HUDEP-2 (cell line): ENCODE results near the gene ZFHX3.
A peak's percentile ranks its signal among the peaks of the same experiment; 100 is the strongest.

Experiments
- DNase-seq, 76 experiments: peaks; one replicate each; lab custom pipeline; 2025; ENCODE audit not compliant: unreplicated experiment in 76 of 76; lab: John Stamatoyannopoulos, UW

ZFHX3 gene

DNA sequence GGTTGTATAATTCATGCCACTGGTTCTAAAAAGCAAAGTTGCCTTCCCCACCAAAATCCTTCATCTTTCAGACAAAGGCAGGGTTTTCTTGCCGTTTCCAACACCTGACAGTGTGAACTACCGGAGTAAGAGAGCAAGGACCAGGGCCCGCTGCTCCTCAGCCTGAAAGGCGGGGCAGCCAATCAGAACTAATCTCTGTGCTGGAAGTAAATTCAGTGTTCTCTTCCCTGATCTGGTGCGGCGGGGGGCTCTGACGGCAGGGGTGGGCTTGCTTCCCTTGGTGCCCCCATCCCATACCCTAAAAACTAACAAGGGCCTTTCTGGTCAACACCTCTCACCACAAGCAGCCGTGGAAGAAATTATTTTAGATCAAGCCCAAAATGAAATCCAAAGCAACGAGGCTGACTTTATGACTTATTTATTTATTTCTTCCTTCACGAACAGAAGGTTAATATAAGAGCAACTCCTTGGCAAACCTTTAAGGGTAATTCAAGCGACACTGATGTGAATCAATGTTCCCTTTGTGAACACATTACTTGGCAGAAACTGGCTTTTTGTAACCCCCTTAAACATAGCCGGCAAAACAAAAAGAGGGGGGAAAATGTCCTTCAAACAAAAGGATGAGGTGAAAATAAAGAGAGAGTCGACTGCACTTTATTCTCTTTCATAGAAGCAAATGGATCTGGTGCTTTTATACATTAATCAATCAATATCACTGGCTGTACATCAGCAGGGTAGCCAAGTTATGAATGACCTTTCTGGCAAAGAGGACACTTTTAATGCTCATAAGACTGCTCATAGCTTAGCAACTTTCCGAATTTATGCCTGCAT lies 189.9 kb downstream of the ZFHX3 start:
- DNase-seq: no peak

DNA sequence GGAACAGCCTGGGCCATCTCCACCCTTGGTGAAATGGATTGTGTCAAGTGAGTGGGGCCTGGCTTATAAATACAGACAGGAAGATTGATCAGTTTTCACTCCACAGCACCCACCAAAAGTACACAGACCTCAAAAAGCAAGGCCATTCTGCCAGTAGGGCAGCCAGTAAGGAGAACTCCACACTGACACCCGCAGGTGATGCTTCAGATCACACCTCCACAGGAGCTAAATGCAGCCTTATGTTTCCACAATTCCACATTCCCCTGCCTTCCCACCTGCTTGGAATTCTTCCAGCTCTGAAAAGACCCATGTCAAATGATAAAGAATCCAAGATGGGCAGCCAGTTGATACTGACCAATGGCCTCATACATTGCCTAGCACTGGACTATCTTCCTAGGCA lies 191.1 kb downstream of the ZFHX3 start:
- DNase-seq: peak in 3 of 76 experiments; percentile 2 to 6 (median 2)

DNA sequence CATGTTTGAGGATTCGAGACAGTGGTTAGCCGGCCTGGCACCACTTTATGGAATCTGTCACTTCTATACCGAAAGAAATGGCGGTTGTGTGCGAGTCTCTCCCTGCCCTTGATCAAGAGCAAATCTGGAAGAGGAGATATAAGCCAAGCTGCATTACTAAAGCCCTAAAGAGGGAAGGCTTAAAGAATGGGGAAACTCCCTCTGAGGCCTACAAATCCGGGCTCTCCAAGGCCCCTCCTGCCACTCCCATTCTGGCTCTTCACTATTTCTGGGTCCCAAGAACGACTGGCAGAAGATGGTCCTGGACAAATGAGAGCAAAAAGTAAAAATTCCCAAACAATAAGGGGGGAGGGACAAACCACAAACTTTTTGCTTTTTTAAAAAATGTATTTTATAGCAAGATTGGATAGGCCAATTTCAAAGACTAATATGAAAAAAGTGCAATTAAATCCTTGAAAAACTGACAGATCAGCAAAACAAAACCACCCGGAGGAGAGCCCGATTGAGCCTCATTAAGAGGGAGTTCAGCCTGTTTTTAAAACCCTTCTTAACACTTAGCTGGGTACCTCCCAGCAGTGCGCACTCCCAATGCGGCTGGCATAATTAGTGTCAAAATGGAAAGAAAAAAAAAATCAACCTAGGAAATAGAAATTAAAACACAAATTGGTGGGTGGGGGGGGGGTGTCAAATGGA lies 193.5 kb downstream of the ZFHX3 start:
- no peak for DNase-seq

DNA sequence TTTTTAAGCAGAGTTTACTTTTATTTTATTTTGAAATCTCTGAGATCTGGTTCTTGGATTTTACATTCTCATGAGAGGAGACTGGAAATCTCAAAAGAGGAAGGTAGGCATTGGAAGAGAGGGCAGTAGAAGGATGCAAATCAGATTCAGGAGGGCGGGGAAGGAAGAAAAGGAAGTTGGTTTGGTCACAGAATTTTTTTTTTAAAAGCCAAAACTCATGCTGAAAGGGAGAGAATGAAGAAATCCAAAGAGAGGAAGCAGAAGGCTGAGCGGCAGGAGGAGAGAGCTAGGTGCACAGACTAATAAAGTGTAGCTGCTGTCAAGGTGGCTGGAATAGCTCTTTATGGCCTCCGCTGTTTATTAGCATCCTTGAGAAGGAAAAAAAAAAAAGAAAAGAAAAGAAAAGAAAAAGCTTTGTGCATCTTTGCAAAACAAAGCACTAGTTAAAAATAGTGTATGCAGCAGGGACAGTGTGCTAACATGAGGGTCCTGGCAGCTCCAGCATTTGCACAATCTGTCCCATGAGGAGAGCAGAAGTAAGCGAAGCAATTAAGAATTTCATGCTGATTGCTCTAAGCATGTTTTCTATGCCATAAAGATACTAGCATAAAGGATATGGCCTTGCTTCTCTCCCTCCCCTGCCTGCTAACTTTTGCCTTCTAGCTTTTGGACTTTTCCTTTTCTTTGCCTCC lies 194.2 kb downstream of the ZFHX3 start:
- DNase-seq: no peak

DNA sequence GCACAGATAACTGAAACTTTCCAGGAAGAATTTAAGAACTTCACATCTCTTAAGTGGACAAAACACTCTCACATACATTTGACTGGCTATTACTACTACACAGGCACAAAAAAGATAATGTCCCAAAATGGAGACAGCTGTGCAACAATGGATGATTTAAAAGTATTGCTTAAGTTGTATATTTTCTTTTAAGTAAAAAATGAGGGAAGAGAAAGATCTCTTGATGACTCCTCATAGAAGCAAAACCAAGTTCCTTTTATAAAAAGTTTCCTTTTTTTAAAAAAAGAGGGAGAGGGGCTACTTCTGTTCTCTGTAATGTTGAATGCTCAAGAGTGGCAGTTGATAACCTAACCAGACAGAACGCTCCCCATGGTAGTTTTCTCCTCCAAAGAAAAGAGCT lies 195.5 kb downstream of the ZFHX3 start:
- no peak for DNase-seq

DNA sequence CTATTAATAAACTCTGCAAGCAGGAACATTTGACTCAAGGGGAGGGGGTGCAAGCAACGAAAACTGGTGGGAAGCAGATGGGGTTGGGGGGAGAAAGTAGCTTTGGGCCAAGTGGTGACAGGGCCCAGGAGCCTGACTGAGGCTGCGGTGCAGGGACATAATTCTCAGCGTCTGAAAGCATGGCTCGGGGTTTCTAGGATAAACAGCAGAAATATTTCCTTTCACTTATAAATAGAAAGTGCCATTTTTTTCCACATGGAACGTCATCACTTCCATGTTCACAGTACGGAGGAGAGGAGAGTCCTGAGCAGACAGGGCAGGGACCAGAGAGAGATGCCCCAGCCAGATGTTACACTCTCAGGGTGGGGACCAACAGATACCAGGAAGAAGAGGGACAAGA lies 197.1 kb downstream of the ZFHX3 start:
- DNase-seq: no peak

DNA sequence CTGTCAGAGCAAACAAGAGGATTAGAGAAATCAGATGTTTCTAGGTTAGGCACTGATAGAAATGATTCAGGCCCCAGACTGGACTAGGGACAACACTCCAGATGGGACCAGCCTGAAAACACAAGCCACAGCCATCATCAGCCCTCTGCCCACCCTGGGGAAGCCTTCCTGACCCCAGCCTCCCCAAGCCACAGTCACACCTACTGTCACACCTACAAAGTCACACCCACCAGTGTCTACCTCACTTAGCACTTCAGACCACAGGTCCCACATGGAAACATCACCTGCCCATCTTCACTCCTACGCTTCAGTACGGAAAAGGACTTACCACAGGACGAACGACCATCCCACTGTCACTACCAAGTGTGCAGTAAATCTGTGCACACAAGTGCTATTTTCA lies 197.9 kb downstream of the ZFHX3 start:
- no peak for DNase-seq

DNA sequence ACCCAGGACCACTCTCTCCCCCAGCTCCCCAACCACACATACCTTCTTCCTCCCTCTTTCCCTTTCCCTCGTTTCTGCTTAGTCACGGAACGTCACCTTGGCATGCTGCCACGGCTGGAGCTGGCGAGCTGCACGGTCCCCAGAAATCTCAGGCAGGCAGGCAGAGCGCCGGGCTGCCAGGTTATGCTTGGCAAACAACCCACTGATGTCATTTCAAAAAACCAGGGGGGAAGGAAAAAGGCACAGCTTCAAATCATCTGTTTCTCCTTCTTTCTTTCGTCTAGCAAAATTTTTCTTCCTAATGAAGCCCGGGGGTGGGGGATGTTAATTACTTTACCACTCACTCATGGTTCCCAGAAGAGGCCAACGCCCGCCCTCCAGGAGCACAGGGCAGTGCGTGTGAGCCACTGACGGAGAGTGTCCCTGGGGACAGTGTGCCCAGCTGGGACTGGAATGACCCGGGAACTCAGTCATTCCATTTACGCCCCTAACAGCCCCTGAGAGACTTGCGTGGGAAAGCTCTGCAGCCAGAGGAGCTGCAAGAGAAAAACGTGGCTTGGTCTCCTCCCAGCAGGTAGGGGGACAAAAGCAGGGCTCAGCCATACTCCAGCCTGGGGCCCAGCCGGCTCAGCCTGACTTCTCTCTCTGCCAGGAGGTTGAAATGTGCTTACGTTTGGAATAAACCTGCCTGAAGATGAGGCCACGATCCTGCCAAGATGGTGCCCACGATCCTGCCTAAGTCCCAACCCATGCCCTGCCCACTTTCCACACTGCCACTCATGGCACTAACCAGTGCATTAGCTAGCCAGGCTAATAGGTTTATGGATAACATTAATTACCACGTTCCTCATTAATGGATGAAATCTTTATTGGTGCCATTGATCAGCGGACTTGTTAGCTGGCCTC lies 198.9 kb downstream of the ZFHX3 start:
- DNase-seq: peak in 13 of 76 experiments; percentile 1 to 37 (median 7)

DNA sequence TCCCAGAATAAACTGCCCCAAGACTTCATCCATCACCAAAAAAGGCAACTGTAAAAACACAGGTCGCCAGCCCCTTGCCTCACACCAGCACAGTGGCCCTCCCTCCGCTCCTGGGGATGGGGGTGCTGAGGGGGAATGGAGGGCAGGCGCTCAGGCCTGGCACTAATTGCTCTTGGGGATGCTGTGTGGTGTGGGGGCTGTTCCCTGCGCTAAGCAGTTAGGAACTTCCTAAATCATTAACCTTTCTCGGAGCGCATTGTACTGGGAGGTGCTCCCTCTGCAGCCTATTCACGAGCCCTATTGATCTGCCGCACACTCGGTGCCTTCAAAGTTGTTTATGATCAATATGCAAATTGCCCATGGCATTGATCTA lies 199.9 kb downstream of the ZFHX3 start:
- DNase-seq: no peak

DNA sequence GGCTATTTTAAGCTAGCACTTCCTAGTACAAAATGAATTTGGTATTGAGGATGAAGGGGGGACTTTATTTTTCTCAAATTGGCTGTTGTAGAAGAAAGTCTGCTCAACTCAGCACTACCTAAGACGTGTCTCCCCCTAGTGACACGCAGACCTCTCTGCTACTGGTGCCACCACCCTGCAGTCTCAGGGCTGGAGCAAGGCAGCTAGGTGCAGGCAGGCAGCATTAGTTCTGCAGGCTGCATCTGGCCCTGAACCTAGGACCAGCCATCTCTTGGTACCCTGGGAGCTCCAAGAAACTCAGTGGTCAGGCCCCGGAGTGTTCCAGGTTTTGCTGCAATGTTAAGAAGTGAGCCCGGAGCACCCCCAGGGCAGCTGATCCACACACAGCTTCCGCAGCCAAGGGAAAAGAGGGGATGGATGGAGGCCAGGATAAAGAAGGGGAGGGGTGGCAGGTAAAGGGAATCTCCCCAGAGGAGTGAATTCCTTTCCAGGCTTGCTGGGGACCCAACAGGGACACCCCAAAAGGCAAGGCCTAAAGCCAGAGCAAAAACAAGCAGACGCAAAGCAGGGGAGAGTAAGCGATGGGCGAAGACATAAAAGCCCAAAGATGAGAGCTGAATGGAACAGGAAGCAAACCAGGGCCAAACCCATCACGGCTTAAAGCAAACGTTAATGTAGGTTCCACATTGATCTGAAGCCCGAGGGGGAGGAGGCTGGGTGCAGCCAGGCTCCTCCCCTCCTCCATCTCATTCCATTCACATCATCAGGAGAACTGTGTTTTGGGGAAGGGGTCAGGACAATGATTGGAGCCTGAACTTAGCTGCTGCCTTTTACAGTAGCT lies 200.5 kb downstream of the ZFHX3 start:
- DNase-seq: peak in 19 of 76 experiments; percentile 1 to 30 (median 9)

DNA sequence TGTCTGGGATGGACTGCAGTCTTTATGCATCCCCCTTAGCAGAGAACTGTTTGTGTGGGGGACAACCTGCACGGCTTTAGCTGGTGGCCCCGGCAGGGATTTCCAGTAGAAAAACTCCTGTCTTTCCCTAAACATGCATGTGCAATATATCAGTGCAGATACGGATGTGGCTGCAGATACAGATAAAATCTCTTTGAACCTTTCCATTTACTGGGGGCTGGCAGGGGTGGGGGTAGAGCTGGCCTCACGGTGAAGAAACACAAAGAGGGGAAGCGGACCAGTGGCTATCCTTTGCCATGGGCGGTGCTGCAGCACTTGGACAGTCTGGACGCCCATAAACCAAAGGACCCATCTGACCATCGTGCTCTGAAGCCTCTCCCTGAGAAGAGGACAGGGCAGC lies 201.3 kb downstream of the ZFHX3 start:
- no peak for DNase-seq

DNA sequence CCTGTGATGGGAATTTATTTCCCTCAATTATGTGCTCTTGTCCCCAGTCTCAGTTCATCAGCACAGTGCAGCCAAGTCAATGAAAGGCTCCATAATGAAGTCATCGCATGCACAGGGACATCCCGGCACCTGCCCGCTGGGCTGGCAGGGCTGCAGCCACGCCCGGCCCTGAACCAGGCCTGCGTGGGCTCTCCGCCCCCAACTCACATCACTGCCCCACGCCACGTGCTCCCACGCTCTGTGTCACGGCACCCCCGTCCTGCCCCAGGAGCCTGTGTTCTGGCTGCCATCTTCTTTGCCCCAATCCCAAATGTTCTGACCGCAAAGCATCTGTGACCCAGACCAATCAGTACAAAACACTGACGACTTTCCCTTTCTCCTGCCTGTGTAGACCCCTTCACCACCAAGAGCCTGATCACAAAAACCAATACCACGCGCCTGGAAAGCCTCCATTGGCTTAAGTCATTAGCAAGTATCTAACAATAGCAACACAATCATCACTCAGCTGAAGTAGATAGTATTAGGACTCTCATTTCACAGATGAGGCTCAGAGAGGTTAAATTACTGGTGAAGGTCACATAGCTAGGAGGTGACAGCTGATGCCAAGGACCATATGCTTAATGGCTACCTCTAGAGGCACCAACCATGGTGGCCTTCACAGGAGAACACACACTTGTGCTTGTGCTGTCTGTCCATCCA lies 202.5 kb downstream of the ZFHX3 start:
- DNase-seq: no peak

DNA sequence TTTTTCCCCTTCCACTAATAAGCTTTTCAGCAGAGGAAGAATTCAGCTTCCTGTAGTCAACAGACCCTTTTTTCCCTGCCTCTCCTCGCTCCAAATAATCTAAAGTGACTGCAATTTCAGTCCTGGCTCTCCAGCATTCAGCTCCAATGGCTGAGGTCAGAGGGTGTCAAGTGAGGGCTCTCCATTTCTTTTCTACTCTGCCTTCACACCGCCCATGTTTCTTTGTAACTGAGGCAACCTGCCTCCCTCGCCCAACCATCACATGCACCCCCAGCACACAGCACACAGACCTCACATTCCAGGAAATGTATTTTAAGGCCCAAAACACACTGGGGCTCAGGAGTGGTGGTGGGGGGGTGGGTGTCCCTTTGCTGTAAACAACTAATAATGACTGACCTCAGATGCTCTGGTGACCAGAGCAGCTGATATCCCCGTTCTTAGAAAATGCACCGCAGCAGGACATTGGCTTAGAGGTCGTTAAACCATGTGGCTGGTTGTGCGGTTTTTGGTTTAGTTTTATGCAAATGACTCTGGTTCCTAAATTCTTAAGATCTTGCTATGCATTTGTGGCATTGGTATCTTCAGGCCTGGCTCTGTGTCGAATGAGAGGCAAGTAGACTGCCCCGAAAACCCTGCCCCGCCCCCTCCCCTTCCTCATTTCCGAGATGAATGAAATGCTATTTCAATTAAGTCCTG lies 203.6 kb downstream of the ZFHX3 start:
- no peak for DNase-seq

DNA sequence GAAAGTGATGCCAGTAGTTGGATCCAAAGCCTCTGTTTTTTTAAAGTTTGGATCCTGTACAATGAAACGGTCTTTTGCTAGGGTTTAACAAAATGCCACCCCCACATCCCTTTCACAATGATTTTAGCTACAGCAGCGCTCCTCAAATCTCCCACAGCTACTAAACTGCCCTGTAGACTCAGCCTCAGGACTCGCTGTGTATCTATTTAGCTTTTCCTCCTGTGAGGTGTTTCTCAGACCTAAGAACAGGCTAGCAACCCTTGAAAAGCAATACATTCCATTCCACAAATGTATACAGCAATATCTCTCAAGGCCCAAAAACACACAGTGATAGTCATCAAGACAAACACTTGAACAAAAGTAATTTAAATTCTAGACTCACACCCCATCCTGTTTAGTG lies 206.4 kb downstream of the ZFHX3 start:
- DNase-seq: no peak

DNA sequence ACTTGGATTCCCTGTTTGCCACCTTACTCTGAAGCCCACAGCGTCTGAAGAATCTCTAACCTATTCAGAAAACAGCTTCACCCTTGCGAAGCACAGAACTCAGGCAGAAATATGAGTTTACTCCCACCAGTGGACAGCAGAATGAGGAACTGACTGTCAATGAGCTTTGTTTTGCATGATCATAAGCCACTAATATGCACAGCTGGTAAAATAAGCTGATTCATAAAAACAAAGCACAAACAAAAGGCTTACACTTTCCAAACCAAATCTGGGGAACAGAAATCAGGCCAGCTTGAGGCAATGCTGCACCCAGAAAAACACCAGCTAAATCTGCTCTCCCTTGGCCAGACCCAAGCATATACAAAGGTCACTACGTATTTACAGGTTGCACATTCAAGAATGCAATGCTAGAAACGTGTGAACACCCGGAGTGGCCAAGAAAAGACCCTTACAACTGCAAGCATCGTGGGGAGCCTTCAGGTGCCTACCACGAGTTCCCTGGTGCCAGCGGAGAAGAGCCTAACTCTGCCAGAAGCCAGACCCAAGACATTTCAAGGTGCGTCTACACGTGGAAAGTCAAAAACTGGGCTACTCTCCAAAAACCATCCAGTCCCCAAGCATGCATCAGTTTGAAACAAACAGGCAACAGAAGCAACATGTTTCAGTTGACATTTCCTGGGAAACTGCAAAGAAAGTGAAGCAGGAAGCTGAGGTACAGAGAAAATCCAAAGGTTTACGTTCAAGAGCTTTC lies 207.1 kb downstream of the ZFHX3 start:
- DNase-seq: no peak

DNA sequence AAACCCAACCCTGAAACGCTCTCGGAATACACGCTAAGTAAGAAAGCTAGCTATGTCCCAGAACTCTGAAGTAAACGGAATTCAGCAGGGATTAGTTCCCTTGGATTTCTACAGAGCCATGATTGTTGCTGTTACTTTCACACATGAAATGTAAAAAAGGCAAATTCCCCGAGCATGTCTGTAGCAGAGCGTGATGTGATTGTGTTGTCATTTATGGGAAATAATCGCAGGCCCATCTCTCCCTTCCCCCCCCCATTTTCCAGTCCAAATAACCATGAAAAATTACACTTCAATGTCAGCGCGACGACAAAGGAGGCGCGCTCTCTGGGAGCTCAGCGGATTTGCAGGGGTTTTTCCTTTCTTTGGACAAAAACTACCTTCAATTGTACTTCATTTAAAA lies 209.0 kb downstream of the ZFHX3 start:
- DNase-seq: no peak

DNA sequence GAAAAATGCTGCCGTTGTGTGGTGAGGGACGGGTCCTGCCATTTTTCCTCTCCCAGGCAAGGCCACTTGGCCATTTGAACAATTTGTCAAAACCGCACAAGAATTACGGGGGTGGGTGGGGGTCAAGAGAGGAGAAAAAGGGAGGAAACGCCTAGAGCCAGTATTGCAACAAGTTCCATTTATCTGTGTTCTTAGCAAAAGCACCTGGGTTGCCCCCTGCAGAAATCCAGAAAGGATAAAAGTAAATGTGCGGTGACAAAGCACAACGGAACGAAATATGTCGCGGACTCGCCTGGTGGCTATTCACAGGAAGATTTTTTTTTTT lies 209.4 kb downstream of the ZFHX3 start:
- DNase-seq: no peak
